GM12873 (cell line): ENCODE measurements around the gene LRRC14B.

Source experiments
- TF ChIP-seq, protein P1 (sequence below): IDR thresholded peaks from 2 replicates; pipeline ENCODE4 v1.5.1; 2012; ENCODE audit warnings: low read depth, mild to moderate bottlenecking, moderate library complexity, low read length, control low read depth; ENCODE audit not compliant: insufficient read depth; ENCODE audit errors: missing control alignments

The LRRC14B gene

DNA sequence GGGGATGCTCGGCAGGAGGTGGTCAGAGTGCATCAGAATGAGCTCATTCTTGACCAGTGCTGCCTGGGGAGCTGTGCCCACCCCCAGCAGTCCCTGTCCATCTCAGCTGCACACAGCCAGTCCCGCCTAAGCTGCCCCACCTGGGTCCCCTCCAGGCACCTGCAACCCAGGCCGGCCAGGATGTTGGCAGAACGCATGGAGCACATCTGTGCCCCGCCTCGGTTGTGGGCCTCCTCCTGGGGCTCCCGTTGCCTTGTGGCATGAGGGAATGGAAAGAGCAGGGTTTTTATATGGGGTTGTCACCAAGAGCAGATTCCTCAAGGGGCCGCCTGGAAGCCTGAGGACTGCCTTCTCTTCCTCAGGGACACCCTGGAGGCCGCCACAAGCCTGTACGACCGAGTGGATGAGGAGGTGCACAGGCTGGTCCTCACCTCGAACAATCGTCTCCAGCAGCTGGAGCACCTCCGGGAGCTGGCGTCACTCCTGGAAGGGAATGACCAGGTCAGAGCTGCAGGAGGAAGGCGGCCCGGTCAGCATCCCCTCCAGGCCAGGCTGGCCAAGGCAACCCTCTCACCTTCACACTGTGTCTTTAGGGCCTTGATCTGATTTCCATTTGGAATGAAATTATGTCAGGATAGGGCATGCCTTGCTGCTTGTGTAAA, 34.8 kb upstream of the LRRC14B start:
- TF ChIP-seq, protein P1, sequence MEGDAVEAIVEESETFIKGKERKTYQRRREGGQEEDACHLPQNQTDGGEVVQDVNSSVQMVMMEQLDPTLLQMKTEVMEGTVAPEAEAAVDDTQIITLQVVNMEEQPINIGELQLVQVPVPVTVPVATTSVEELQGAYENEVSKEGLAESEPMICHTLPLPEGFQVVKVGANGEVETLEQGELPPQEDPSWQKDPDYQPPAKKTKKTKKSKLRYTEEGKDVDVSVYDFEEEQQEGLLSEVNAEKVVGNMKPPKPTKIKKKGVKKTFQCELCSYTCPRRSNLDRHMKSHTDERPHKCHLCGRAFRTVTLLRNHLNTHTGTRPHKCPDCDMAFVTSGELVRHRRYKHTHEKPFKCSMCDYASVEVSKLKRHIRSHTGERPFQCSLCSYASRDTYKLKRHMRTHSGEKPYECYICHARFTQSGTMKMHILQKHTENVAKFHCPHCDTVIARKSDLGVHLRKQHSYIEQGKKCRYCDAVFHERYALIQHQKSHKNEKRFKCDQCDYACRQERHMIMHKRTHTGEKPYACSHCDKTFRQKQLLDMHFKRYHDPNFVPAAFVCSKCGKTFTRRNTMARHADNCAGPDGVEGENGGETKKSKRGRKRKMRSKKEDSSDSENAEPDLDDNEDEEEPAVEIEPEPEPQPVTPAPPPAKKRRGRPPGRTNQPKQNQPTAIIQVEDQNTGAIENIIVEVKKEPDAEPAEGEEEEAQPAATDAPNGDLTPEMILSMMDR, result no peak

- TF ChIP-seq, protein P1, result no peak
Observed at GRCh38 chr5:157126-157715, 34.1 kb upstream of the LRRC14B start.

DNA sequence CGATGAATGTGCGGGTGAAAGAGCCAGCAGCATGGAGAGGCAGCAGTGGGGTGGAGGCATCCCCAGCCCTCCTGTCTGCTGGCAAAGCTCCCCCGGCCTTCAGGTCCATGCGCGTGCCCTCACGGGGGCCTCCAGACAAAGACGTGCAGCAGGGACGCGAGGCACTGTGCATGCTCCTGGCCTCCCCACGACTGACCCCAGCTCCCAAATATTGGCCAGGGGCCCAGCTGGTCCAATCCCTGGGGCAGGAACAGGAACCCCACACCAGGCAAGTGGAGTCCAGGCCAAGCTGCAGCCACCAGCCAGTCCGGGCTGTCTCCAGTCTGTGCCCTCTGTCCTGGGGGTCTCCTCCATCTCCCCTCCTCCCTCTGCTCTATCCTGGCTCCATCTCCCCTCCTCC, 33.5 kb upstream of the LRRC14B start:
- TF ChIP-seq, protein P1, result no peak

GRCh38 chr5:158807-159447, 32.4 kb upstream of the LRRC14B start:
- TF ChIP-seq, protein P1, result no peak

- TF ChIP-seq, protein P1, result no peak
Observed at GRCh38 chr5:159448-160172, 31.7 kb upstream of the LRRC14B start.

GRCh38 chr5:160173-160510, 31.2 kb upstream of the LRRC14B start:
- TF ChIP-seq, protein P1, result no peak
